Smooth muscle cell (in vitro differentiated cells): ENCODE measurements around the gene FREY1. TPM values are rescaled to one million over a fixed set of nuclear protein-coding genes. Genes with fewer than 3 reads are reported as not detected.

Experiments used
- DNase-seq: peaks from one replicate; lab custom pipeline; 2025; ENCODE audit not compliant: unreplicated experiment; lab: John Stamatoyannopoulos, UW
- H2AFZ ChIP-seq: fragments of 200-600 bp; sonication (generic); 2 replicates; pipeline ENCODE4 v1.6.0; 2016; ENCODE audit warnings: antibody characterized with exemption, low read depth, mild to moderate bottlenecking
- H3F3A ChIP-seq: fragments of 200-600 bp; sonication (generic); 2 replicates; pipeline ENCODE4 v1.6.0; 2017; ENCODE audit warnings: antibody characterized with exemption, low read depth
- H3K27ac ChIP-seq: fragments of 200-600 bp; sonication (generic); 2 replicates; pipeline ENCODE4 v1.5.1; 2016; ENCODE audit warnings: low read depth, mild to moderate bottlenecking
- H3K27me3 ChIP-seq: fragments of 200-600 bp; sonication (generic); 2 replicates; pipeline ENCODE4 v1.6.1; 2016; ENCODE audit warnings: low read depth, mild to moderate bottlenecking
- H3K36me3 ChIP-seq: fragments of 200-600 bp; sonication (generic); 2 replicates; pipeline ENCODE4 v1.5.1; 2016; ENCODE audit warnings: low read depth
- H3K4me1 ChIP-seq: fragments of 200-600 bp; sonication (generic); 2 replicates; pipeline ENCODE4 v1.5.1; 2016; ENCODE audit warnings: low read depth
- H3K4me2 ChIP-seq: fragments of 200-600 bp; sonication (generic); 2 replicates; pipeline ENCODE4 v1.6.0; 2016; ENCODE audit warnings: mild to moderate bottlenecking
- H3K4me3 ChIP-seq: fragments of 200-600 bp; sonication (generic); 2 replicates; pipeline ENCODE4 v1.5.1; 2016; ENCODE audit warnings: mild to moderate bottlenecking
- H3K79me2 ChIP-seq: fragments of 200-600 bp; sonication (generic); 2 replicates; pipeline ENCODE4 v1.6.0; 2016; ENCODE audit warnings: low read depth, mild to moderate bottlenecking
- H3K9ac ChIP-seq: fragments of 200-600 bp; sonication (generic); 2 replicates; pipeline ENCODE4 v1.6.0; 2016; ENCODE audit warnings: low read depth
- H3K9me3 ChIP-seq: fragments of 200-600 bp; sonication (generic); replicated peaks from 2 replicates; pipeline ENCODE4 v1.5.1; 2016; ENCODE audit warnings: low read depth
- H4K20me1 ChIP-seq: fragments of 200-600 bp; sonication (generic); 2 replicates; pipeline ENCODE4 v1.6.0; 2016; ENCODE audit warnings: low read depth
- WGBS: methylation state at CpG from one replicate; pipeline ENCODE4 v1.1.7; 2016; ENCODE audit warnings: low lambda C conversion rate; 5-methylcytosine and 5-hydroxymethylcytosine counted together
- polyA plus RNA-seq: library from polyadenylated mRNA; unstranded; fragments of >200 nt; fragmentation: Nextera tagmentation; extraction: Ambion mirVana; gene quantifications from 2 replicates; pipeline ENCODE4 v1.2.1, GENCODE V29; 2016
- total RNA-seq: library from RNA; depleted of rRNA; stranded (reverse); fragments of >200 nt; gene quantifications from 2 replicates; pipeline ENCODE4 v1.2.3, GENCODE V29; 2014
- TF ChIP-seq, protein P1 (sequence below): fragments of 200-600 bp; sonication (generic); IDR thresholded peaks from 2 replicates; pipeline ENCODE4 v1.5.1; 2017; ENCODE audit warnings: borderline replicate concordance, mild to moderate bottlenecking, antibody characterized with exemption; ENCODE audit not compliant: insufficient read depth, poor library complexity, severe bottlenecking

The FREY1 gene
- total and polyA plus RNA-seq, 2 experiments from 2014 or later = 0.22 to 0.57 TPM

DNA sequence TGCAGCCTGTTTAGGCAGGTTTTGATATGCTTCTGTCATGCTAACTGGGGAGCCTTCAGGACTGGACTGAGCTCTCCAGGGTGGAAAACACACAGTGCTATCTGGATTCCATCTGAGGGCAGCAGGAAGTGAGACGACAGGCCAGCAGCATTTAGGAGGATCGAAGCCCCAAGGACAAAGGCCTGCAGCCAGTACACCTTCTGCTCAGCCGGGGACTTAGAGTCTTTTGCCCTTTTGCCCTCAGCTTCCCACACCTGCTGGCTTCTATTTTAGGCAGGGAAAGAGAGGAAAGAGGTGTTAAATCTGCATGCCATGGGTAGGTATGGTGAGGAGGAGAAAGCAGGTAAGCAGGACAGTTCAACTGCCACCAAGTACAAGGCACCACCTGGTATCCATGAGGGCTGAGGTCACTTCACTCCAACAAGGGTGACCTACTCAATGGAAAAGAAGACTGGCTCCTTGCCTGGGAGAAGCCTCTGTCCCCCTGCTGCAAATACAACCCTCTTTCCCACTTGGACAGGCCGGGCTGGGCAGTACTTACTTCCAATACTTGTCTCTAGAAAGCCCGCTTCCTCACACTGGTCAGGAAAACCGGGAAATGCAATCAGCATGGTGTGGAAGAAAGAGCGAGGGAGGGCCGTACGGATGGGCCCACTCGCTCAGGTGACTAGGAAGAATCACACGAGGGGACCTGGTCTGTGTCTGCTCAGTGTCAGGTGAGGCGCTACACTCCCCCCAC, 27.7 kb upstream of the FREY1 start:
- no peaks in the 10 kb centered on the region for H3K9me3 ChIP-seq
- DNase-seq = no peak
- 91% methylated on average over 12 of the region's 12 CpGs for WGBS
- H3K4me3 ChIP-seq = no peak overlapping the region
- H2AFZ ChIP-seq = no peak overlapping the region
- H4K20me1 ChIP-seq = no peaks in the 10 kb centered on the region
- TF ChIP-seq, protein P1, sequence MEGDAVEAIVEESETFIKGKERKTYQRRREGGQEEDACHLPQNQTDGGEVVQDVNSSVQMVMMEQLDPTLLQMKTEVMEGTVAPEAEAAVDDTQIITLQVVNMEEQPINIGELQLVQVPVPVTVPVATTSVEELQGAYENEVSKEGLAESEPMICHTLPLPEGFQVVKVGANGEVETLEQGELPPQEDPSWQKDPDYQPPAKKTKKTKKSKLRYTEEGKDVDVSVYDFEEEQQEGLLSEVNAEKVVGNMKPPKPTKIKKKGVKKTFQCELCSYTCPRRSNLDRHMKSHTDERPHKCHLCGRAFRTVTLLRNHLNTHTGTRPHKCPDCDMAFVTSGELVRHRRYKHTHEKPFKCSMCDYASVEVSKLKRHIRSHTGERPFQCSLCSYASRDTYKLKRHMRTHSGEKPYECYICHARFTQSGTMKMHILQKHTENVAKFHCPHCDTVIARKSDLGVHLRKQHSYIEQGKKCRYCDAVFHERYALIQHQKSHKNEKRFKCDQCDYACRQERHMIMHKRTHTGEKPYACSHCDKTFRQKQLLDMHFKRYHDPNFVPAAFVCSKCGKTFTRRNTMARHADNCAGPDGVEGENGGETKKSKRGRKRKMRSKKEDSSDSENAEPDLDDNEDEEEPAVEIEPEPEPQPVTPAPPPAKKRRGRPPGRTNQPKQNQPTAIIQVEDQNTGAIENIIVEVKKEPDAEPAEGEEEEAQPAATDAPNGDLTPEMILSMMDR = no peak
- no peaks in the 10 kb centered on the region for H3F3A ChIP-seq
- H3K27me3 ChIP-seq = no peaks in the 10 kb centered on the region
- no peak overlapping the region for H3K4me2 ChIP-seq
- no peak overlapping the region for H3K9ac ChIP-seq
- H3K27ac ChIP-seq = no peak overlapping the region
- no peaks in the 10 kb centered on the region for H3K79me2 ChIP-seq
- H3K4me1 ChIP-seq = no peaks in the 10 kb centered on the region
- H3K36me3 ChIP-seq = peaks cover 12% of the 10 kb centered on the region

DNA sequence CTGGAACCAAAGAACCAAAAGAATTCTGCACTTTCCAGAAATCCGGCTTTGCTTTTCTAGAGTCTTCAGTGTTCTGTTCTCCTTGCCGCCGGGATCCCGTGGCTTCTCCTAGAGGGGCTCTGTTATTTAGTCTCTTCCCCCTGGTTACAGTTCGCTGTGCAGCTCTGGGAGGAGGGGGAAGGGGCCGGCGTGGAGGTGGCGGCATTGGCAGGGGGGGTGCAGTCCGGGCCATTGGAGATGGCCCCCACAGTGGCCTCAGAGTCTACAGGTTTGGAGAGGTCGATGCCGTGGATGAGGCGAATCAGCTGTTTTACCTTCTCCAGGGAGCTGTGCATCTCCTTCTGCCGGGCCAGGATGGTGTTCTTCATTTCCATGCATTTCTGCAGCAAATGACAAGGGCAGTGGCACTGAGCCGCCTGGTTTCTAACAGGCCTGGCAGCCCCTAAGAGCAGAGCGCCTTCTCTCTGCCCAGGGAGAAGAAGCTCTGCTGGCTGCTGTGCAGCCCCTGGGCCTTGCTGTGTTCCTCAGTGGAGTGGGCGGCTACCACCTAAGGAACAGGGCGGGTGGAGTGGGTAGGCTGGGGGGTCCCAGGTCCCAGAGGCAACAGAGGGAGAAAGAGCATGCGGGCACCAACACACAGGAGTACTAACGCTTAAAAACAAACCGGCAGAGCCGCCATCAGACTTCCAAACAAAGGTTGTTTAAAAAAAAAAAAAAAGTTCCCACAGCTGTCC, 26.9 kb upstream of the FREY1 start:
- H4K20me1 ChIP-seq = no peaks in the 10 kb centered on the region
- H3K4me1 ChIP-seq = no peaks in the 10 kb centered on the region
- peaks cover 12% of the 10 kb centered on the region for H3K36me3 ChIP-seq
- TF ChIP-seq, protein P1 = no peak
- no peak overlapping the region for H3K4me2 ChIP-seq
- no peak overlapping the region for H2AFZ ChIP-seq
- H3K9ac ChIP-seq = no peak overlapping the region
- H3F3A ChIP-seq = no peaks in the 10 kb centered on the region
- H3K27ac ChIP-seq = no peak overlapping the region
- DNase-seq = no peak
- 94% methylated on average over 21 of the region's 21 CpGs for WGBS
- no peaks in the 10 kb centered on the region for H3K79me2 ChIP-seq
- no peak overlapping the region for H3K4me3 ChIP-seq
- H3K9me3 ChIP-seq = no peaks in the 10 kb centered on the region
- H3K27me3 ChIP-seq = no peaks in the 10 kb centered on the region

DNA sequence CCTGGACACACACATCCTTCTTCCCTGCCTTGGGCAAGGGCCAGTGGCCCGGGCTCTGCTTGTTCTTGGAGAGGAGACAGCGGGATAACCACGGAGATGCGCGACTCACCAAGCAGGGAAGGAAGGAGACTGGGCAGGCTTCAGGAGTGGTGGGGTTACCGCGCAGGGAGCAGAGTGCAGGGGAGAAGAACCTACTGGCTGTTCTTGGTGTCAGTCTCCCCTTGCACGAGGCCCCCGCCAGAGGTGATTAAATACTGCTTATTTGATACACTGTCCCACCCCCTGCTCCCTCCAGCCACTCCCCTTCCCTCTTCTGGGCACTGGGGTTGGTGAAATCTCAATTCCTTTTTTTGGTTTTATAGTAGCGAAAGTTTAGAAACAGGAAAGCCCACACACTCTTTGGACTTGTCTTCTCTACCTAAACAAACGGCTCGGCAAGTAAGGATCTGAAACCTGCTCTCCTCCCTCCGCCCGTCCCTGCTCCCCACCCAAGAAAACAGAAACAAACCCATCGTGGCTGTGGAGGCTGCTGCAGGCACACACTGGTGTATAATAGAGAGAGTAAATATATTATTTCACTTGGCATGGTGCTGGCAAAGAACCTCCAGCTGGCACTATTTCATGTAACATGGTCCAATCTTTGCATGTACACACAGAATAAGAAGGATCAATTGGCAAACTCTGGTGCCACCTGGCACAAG, 26.2 kb upstream of the FREY1 start:
- Histone ChIP-seq H3K36me3 (peaks cover 12% of the 10 kb centered on the region), H3K79me2 (no peaks in the 10 kb centered on the region), H2AFZ (no peak overlapping the region), H3K27me3 (no peaks in the 10 kb centered on the region), H3F3A (no peaks in the 10 kb centered on the region), H3K4me3 (no peak overlapping the region), H3K27ac (no peak overlapping the region), H3K4me1 (no peaks in the 10 kb centered on the region), H3K9ac (no peak overlapping the region), H3K9me3 (no peaks in the 10 kb centered on the region), H3K4me2 (no peak overlapping the region), H4K20me1 (no peaks in the 10 kb centered on the region)
- WGBS = 96% methylated on average over 15 of the region's 15 CpGs
- no peak for DNase-seq
- TF ChIP-seq, protein P1 = no peak
